HG02642 (cell line): Measurements from ENCODE around the gene DIRAS1.
"Not testable (repeated sequence)": the region's sequence is repeated elsewhere in the genome, so short reads cannot be mapped to it uniquely, and the experiment has no call there.

Experiments
- ATAC-seq: cut with Tn5 transposase; IDR thresholded peaks from one replicate; pipeline ENCODE4 v1.9.1; 2021; ENCODE audit warnings: mild to moderate bottlenecking; ENCODE audit not compliant: unreplicated experiment, poor library complexity

The DIRAS1 gene

GRCh38 chr19:2715470-2716274 is 5.5 kb downstream of the DIRAS1 start:
- no peak for ATAC-seq

GRCh38 chr19:2714531-2715269 is 6.5 kb downstream of the DIRAS1 start:
- ATAC-seq = no peak

- not testable (repeated sequence) for ATAC-seq
These were observed 7.1 kb downstream of the DIRAS1 start for GRCh38 chr19:2714102-2714501.

- not testable (repeated sequence) for ATAC-seq
These were observed 8.0 kb downstream of the DIRAS1 start for GRCh38 chr19:2713170-2713569.

GRCh38 chr19:2711875-2712205 is 9.3 kb downstream of the DIRAS1 start:
- no peak for ATAC-seq

GRCh38 chr19:2711172-2711874 is 9.8 kb downstream of the DIRAS1 start:
- ATAC-seq = no peak

- no peak for ATAC-seq
These were observed 14.9 kb downstream of the DIRAS1 start for GRCh38 chr19:2706251-2706650.

GRCh38 chr19:2703691-2704216 is 17.4 kb downstream of the DIRAS1 start:
- no peak for ATAC-seq

- no peak for ATAC-seq
These were observed 18.1 kb downstream of the DIRAS1 start for GRCh38 chr19:2703077-2703437.

- peak; percentile 84 for ATAC-seq
These were observed 18.7 kb downstream of the DIRAS1 start, which contains the start of gene GNG7 for GRCh38 chr19:2702170-2703076. Gene GNG7 (minus strand): TSS chr19:2702694. CDS start chr19:2520688, 182,006 bp downstream.

- no peak for ATAC-seq
These were observed 19.6 kb downstream of the DIRAS1 start for GRCh38 chr19:2701361-2702169.

- no peak for ATAC-seq
These were observed 20.4 kb downstream of the DIRAS1 start for GRCh38 chr19:2700660-2701360.

- ATAC-seq = no peak
These were observed 21.6 kb downstream of the DIRAS1 start for GRCh38 chr19:2699413-2700140.

GRCh38 chr19:2694196-2694595 is 27.0 kb downstream of the DIRAS1 start:
- no peak for ATAC-seq

GRCh38 chr19:2693492-2694160 is 27.5 kb downstream of the DIRAS1 start:
- no peak for ATAC-seq

GRCh38 chr19:2691951-2692350 is 29.2 kb downstream of the DIRAS1 start:
- ATAC-seq = no peak

- ATAC-seq = no peak
These were observed 30.3 kb downstream of the DIRAS1 start for GRCh38 chr19:2690856-2691255.
